Measurements from ENCODE around the gene CD37.

DNA sequence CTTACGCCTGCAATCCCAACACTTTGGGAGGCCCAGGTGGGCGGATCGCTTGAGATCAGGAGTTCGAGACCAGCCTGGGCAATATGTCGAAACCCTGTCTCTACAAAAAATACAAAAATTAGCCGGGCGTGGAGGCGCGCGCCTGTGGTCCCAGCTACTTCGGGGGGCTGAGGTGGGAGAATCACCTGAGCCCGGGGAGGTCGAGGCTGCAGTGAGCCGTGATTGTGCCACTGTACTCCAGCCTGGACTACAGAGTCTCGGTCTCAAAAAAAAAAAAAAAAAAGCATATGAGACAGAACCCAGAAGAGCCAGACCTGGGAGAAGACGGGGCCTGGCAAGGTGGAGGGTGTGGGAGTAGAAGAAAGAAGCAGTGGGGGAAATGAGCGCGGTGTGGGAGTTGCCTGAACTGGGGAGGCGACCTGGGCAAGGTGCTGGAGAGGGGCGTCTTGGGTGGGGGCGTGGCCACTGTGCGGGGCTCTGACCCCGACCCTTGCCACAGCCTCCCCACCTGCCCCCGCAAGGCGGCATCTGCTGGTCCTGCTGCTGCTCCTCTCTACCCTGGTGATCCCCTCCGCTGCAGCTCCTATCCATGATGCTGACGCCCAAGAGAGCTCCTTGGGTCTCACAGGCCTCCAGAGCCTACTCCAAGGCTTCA lies 29.0 kb downstream of the CD37 start:
- TF ChIP-seq CTCF (IDR thresholded peaks at IDR 0.05) (no peak), EZH2 (IDR thresholded peaks at IDR 0.05; ENCODE audit: borderline replicate concordance, insufficient read depth, low read depth, low read length, poor library complexity, severe bottlenecking) (no peak)
